GM12864 (cell line): Measurements from ENCODE around the gene ARID1B.

Experiments
- DNase-seq: peaks from one replicate; pipeline ENCODE4 v3.0.0-alpha.2; 2011; ENCODE audit warnings: low read depth
- H3K4me3 ChIP-seq: 2 replicates; pipeline ENCODE4 v1.5.1; 2011; ENCODE audit warnings: mild to moderate bottlenecking, low read depth, low read length, control low read depth
- TF ChIP-seq, protein P1 (sequence below): IDR thresholded peaks from 2 replicates; pipeline ENCODE4 v1.5.1; 2011; ENCODE audit warnings: low read depth, mild to moderate bottlenecking, moderate library complexity, low read length, control low read depth, inconsistent platforms; ENCODE audit errors: missing control alignments

Gene ARID1B

DNA sequence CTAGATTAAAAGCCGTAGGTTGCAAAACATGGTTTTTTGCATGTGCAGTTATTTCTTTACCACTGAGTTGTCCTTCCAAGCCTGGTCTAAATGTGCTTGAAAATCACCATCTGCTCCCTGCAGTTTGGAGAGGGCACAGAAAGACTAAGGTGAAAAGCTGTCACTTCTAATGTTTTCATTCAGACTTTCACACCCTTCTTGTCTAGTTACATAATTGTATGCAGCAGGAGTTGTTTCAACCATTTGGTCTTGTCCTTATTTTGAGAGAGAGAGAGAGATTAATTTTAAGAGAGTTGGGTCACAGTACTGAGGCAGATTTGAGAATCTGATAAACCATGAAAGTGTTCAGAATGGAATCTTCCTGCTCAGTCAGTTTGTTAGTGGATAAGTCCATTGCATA is 82.5 kb downstream of the ARID1B start:
- TF ChIP-seq, protein P1, sequence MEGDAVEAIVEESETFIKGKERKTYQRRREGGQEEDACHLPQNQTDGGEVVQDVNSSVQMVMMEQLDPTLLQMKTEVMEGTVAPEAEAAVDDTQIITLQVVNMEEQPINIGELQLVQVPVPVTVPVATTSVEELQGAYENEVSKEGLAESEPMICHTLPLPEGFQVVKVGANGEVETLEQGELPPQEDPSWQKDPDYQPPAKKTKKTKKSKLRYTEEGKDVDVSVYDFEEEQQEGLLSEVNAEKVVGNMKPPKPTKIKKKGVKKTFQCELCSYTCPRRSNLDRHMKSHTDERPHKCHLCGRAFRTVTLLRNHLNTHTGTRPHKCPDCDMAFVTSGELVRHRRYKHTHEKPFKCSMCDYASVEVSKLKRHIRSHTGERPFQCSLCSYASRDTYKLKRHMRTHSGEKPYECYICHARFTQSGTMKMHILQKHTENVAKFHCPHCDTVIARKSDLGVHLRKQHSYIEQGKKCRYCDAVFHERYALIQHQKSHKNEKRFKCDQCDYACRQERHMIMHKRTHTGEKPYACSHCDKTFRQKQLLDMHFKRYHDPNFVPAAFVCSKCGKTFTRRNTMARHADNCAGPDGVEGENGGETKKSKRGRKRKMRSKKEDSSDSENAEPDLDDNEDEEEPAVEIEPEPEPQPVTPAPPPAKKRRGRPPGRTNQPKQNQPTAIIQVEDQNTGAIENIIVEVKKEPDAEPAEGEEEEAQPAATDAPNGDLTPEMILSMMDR, result no peak
- no peak overlapping the region for H3K4me3 ChIP-seq
- DNase-seq, result no peak

DNA sequence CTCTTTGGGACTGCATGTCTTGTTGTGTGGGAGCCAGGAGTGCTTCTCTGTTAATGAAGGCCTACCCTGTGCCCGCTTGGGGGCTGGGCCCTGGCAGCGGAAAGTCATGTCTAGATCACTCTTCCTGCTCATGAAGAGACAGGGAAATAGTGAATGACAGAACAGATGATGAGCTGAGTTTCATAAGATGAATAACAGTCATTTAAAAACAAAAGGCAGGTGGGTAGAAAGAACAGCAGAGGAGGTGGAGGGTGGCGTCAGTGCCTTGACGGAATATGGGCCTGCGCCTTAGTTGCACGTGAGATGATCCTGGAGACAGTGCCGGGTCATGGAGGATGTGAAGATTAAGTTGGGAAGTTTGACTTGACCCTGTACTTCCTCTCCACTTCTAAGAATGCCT is 85.5 kb downstream of the ARID1B start:
- DNase-seq, result no peak
- TF ChIP-seq, protein P1, result no peak
- H3K4me3 ChIP-seq, result no peak overlapping the region

DNA sequence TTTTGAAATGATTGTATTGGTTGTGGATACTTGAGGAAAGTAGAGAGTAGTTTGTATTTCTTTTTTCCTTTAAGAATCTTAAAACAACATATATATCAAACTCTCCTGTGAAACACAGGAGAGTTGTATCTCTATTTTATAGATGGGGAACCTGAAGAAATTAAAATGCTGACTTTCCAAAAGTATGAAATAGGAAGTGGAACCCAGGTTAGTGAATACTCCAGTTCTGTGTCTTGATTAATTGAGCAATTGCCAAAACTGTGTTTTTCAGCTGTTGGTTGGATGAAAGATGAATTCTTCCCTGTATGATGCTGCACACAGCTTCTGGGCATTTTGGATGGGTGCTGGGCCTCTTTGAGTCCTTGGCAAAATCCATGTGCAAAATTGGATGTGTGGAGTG is 86.3 kb downstream of the ARID1B start:
- DNase-seq, result no peak
- no peak overlapping the region for H3K4me3 ChIP-seq
- TF ChIP-seq, protein P1, result no peak

DNA sequence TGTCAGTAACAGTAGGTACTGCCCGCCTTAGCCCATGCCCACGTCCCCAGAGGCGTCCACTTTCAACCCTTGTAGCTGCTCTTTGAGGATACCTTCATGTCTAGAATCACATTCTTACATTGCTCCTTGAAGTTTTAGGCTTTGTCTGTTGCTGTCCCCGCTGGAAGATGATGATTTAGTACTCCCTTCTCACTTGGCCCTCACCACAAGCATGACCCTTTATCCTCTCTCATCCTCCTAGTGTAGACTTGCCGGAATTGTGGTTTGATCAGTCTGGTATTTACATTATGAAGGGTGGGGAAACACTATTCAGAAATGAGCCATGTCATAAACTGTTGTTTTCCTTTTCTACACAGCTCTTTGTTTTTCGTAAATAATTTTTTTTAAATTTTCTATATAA is 87.4 kb downstream of the ARID1B start:
- no peak overlapping the region for H3K4me3 ChIP-seq
- DNase-seq, result no peak
- TF ChIP-seq, protein P1, result no peak

DNA sequence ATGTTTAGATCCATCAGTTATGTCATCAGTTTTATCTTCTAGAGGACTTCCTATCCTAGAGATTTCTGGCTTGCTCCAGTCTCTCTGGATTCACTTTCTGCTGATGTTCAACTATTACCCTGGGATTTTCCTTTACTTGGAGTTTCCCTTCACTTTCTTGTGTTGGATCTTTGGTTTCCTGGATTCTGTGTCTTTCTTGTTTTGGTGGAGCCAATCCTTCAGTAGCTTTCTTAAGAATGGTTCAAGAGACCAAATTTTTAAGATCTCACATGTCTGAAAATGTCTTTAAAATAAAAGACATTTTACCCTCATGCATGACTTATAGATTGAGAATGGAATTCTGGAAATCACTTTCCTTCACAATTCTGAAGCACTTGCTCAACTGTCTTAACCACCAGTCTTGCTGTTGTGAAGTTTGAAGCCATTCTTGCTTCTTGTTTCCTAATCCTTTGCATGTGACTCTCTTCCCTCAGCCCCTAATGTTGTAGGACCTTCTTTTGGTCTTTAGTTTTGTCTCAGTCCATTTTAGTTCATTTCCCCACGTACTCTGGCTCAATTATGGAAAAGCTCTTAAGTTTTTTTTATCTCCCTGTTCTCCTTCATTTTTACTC is 87.9 kb downstream of the ARID1B start:
- no peak for DNase-seq
- no peak overlapping the region for H3K4me3 ChIP-seq
- TF ChIP-seq, protein P1, result no peak

DNA sequence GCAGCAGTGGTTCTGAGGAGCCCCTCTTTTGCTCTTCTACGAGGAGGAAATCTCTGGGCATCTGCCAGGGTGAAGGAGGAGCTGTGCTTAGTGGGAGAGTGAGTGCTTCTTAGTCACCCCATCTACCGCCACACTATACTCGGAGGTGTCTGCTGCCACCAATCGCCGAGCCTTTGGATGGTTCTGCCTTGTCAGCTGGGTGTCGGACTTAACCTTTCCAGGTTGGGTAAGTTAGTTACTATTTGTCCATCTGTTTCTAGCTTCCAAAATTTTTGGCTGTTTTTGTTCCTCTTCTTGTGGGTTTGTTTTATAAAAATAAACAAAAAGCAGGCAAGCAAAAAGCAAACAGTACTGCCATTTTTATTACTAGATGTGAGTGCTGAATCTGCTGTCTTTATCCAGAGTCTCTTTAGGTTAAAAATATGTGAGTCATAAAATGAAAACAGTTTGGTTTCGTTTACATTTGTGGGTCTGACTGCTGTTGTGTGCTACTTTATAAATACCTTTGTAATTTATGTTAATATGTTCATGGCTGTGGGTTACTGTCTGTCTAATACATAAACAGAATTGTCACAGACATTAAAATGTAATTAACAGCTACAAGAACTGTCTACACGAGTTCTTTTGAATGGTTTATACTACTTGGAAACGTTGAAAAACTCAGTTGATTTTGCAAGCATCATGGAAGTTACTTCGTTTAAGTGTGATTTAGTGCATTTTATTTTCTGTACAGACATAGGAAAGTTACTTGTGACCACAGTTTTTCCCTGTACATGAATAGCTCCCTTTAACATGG is 89.2 kb downstream of the ARID1B start:
- no peak for DNase-seq
- TF ChIP-seq, protein P1, result no peak
- no peak overlapping the region for H3K4me3 ChIP-seq
